Measurements from ENCODE around the gene CHRNA9.

DNA sequence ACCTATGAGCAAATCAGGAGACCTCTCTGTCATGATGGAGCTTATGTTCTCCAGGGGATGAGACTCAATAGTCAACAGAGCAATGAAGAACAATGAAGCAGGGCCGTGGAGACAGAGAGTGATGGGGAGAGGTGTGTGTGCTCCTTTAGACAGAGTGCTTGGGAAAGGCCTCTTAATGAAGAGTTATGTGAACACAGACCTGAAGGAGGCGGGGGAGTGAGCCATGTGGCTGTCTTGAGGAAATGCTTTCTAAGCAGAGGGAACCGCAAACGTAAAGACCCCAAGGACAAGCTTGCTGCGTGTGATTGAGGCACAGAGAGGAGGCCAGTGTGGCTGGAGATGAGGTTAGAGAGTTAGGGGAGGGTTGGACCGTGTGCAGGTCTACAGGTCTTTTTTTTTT, 53.1 kb downstream of the CHRNA9 start:
- TF ChIP-seq, protein P1, sequence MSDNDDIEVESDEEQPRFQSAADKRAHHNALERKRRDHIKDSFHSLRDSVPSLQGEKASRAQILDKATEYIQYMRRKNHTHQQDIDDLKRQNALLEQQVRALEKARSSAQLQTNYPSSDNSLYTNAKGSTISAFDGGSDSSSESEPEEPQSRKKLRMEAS (IDR thresholded peaks at IDR 0.05) = no peak
- TF ChIP-seq NFIC (IDR thresholded peaks at IDR 0.05) (no peak), YY1 (IDR thresholded peaks at IDR 0.05; ENCODE audit: low read depth) (no peak), RAD21 (IDR thresholded peaks at IDR 0.05; ENCODE audit: low read depth) (no peak), CEBPB (IDR thresholded peaks at IDR 0.05) (no peak), TCF12 (IDR thresholded peaks at IDR 0.05; ENCODE audit: low read depth) (no peak), FOXM1 (IDR thresholded peaks at IDR 0.05; ENCODE audit: borderline replicate concordance, low read depth) (no peak), CREB1 (IDR thresholded peaks at IDR 0.05; ENCODE audit: low read depth) (no peak)
- TF ChIP-seq, protein P2, sequence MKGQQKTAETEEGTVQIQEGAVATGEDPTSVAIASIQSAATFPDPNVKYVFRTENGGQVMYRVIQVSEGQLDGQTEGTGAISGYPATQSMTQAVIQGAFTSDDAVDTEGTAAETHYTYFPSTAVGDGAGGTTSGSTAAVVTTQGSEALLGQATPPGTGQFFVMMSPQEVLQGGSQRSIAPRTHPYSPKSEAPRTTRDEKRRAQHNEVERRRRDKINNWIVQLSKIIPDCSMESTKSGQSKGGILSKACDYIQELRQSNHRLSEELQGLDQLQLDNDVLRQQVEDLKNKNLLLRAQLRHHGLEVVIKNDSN (IDR thresholded peaks at IDR 0.05) = no peak
- TF ChIP-seq, protein P3, sequence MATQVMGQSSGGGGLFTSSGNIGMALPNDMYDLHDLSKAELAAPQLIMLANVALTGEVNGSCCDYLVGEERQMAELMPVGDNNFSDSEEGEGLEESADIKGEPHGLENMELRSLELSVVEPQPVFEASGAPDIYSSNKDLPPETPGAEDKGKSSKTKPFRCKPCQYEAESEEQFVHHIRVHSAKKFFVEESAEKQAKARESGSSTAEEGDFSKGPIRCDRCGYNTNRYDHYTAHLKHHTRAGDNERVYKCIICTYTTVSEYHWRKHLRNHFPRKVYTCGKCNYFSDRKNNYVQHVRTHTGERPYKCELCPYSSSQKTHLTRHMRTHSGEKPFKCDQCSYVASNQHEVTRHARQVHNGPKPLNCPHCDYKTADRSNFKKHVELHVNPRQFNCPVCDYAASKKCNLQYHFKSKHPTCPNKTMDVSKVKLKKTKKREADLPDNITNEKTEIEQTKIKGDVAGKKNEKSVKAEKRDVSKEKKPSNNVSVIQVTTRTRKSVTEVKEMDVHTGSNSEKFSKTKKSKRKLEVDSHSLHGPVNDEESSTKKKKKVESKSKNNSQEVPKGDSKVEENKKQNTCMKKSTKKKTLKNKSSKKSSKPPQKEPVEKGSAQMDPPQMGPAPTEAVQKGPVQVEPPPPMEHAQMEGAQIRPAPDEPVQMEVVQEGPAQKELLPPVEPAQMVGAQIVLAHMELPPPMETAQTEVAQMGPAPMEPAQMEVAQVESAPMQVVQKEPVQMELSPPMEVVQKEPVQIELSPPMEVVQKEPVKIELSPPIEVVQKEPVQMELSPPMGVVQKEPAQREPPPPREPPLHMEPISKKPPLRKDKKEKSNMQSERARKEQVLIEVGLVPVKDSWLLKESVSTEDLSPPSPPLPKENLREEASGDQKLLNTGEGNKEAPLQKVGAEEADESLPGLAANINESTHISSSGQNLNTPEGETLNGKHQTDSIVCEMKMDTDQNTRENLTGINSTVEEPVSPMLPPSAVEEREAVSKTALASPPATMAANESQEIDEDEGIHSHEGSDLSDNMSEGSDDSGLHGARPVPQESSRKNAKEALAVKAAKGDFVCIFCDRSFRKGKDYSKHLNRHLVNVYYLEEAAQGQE (IDR thresholded peaks at IDR 0.05; ENCODE audit: low read depth) = no peak

All from Ishikawa (cell line).